GM12878 (cell line): ENCODE measurements around the gene SHB. TPM values are rescaled to one million over a fixed set of nuclear protein-coding genes. Genes with fewer than 3 reads are reported as not detected.

Experiments
- EZH2 ChIP-seq: IDR thresholded peaks from 2 replicates; pipeline ENCODE4 v1.6.1; 2012; ENCODE audit warnings: low read depth, mild to moderate bottlenecking, control low read depth, inconsistent platforms, low read length, borderline replicate concordance; ENCODE audit not compliant: control insufficient read depth
- IKZF2 ChIP-seq, 2 experiments: fragments of 450-650 bp; IDR thresholded peaks; 2 replicates each; pipeline ENCODE4 v1.6.1; 2017; ENCODE audit warnings: mild to moderate bottlenecking in 2 of 2, moderate library complexity in 2 of 2
- KAT2A ChIP-seq: conservative IDR thresholded peaks from 2 replicates; pipeline ENCODE4 v1.6.1; 2011; ENCODE audit warnings: low read depth, low read length; ENCODE audit not compliant: control insufficient read depth
- KLF5 ChIP-seq: fragments of 450-650 bp; IDR thresholded peaks from 2 replicates; pipeline ENCODE4 v1.6.1; 2014; ENCODE audit warnings: mild to moderate bottlenecking; ENCODE audit not compliant: partially characterized antibody
- MAX ChIP-seq: IDR thresholded peaks from 2 replicates; pipeline ENCODE4 v1.6.1; 2012; ENCODE audit warnings: low read depth, low read length, improper control_type of control experiment
- NFIC ChIP-seq: IDR thresholded peaks from 2 replicates; pipeline ENCODE4 v1.6.1; 2012; ENCODE audit warnings: low read depth, mild to moderate bottlenecking, inconsistent platforms, low read length, moderate library complexity
- NR2C2 ChIP-seq: IDR thresholded peaks from 2 replicates; pipeline ENCODE4 v1.6.1; 2011; ENCODE audit warnings: borderline replicate concordance, low read depth; ENCODE audit not compliant: control insufficient read depth, insufficient read length
- PBX3 ChIP-seq: IDR thresholded peaks from 2 replicates; pipeline ENCODE4 v1.6.1; 2011; ENCODE audit warnings: mild to moderate bottlenecking, low read depth, low read length, moderate library complexity; ENCODE audit not compliant: insufficient replicate concordance
- RAD21 ChIP-seq: IDR thresholded peaks from 2 replicates; pipeline ENCODE4 v1.6.1; 2011; ENCODE audit warnings: mild to moderate bottlenecking, low read depth, low read length, moderate library complexity; ENCODE audit not compliant: insufficient read depth
- RELB ChIP-seq: fragments of 450-650 bp; IDR thresholded peaks from 2 replicates; pipeline ENCODE4 v1.6.1; 2017; ENCODE audit warnings: low read depth, mild to moderate bottlenecking, moderate library complexity
- RFX5 ChIP-seq: IDR thresholded peaks from 2 replicates; pipeline ENCODE4 v1.6.1; 2011; ENCODE audit warnings: low read depth, low read length, improper control_type of control experiment
- RUNX3 ChIP-seq: IDR thresholded peaks from 2 replicates; pipeline ENCODE4 v1.6.1; 2012; ENCODE audit warnings: low read length, inconsistent platforms
- SIX5 ChIP-seq: IDR thresholded peaks from 2 replicates; pipeline ENCODE4 v1.6.1; 2011; ENCODE audit warnings: mild to moderate bottlenecking, low read depth, low read length, moderate library complexity; ENCODE audit not compliant: severe bottlenecking
- SKIL ChIP-seq: fragments of 450-650 bp; IDR thresholded peaks from 2 replicates; pipeline ENCODE4 v1.6.1; 2017; ENCODE audit warnings: mild to moderate bottlenecking, low read depth, inconsistent platforms; ENCODE audit not compliant: poor library complexity, severe bottlenecking
- SMARCA5 ChIP-seq: fragments of 450-650 bp; IDR thresholded peaks from 2 replicates; pipeline ENCODE4 v1.6.1; 2017; ENCODE audit warnings: mild to moderate bottlenecking
- STAT1 ChIP-seq: fragments of 450-650 bp; conservative IDR thresholded peaks from 2 replicates; pipeline ENCODE4 v1.6.1; 2014; ENCODE audit warnings: antibody characterized with exemption, mild to moderate bottlenecking
- STAT3 ChIP-seq: IDR thresholded peaks from 2 replicates; pipeline ENCODE4 v1.6.1; 2011; ENCODE audit warnings: low read depth, low read length, improper control_type of control experiment
- SUZ12 ChIP-seq: fragments of 200-600 bp; sonication (generic); IDR thresholded peaks from one replicate; pipeline ENCODE4 v1.6.1; 2018; ENCODE audit warnings: antibody characterized with exemption, mild to moderate bottlenecking; ENCODE audit not compliant: unreplicated experiment
- TCF12 ChIP-seq: IDR thresholded peaks from 2 replicates; pipeline ENCODE4 v1.6.1; 2011; ENCODE audit warnings: low read depth, mild to moderate bottlenecking, low read length
- ZBTB4 ChIP-seq: fragments of 450-650 bp; formaldehyde crosslinking; IDR thresholded peaks from 2 replicates; pipeline ENCODE4 v1.4.0; 2022; ENCODE audit warnings: mild to moderate bottlenecking, moderate library complexity
- ZNF24 ChIP-seq: fragments of 450-650 bp; IDR thresholded peaks from 2 replicates; pipeline ENCODE4 v1.6.1; 2017; ENCODE audit warnings: antibody characterized with exemption, mild to moderate bottlenecking
- ZNF274 ChIP-seq: IDR thresholded peaks from one replicate; pipeline ENCODE4 v1.8.0; 2011; ENCODE audit not compliant: insufficient read length, insufficient read depth
- polyA plus RNA-seq, 11 experiments: library from polyadenylated mRNA; depleted of rRNA in 4 of 11; unstranded in 6 of 11; stranded (reverse) in 5 of 11; fragments of >200 nt; fragmentation: Nextera tagmentation in 4 of 11; fragmentation: Illumina TruSeq in 1 of 11; extraction: Ambion mirVana in 4 of 11; extraction: Trizol in 1 of 11; gene quantifications; 1 replicate in 1 of 11; 2 replicates in 10 of 11; pipeline versions ENCODE4 v1.2.1 to v1.2.3, GENCODE V29; 2011 to 2016; ENCODE audit warnings: inconsistent platforms in 2 of 11, missing spikeins in 2 of 11, low read depth in 1 of 11
- total RNA-seq, 4 experiments: library from RNA; depleted of rRNA in 3 of 4; stranded (reverse); fragments of >200 nt in 3 of 4; fragmentation: Illumina TruSeq in 1 of 4; extraction: Trizol in 1 of 4; gene quantifications; 2 replicates each; pipeline versions ENCODE4 v1.2.1 to v1.2.3, GENCODE V29; 2013 to 2021

SHB gene
- total and polyA plus RNA-seq, 10 of the 15 experiments (the other 5 are each of a cell fraction or from before 2014, with no cell fraction given), result 0.29 to 6.2 (median 1.3) TPM

GRCh38 chr9:38107405-38107804 lies 38.4 kb upstream of the SHB start (continued):
- TF ChIP-seq RUNX3 (peak; percentile 23; the same call in 1 of the 2 replicates), STAT1 (no peak), IKZF2 (IDR thresholded peaks at IDR 0.05) (peak in 1 of 2 experiments; percentile 71; a peak in 1 of 4 replicates), MAX (no peak), RFX5 (no peak), ZBTB4 (no peak), STAT3 (no peak), KLF5 (no peak), KAT2A (no peak), NR2C2 (no peak), NFIC (no peak), RELB (peak; percentile 55; the same call in 1 of the 2 replicates), RAD21 (no peak), PBX3 (no peak), SKIL (no peak), TCF12 (no peak), ZNF24 (0 out of 2 replicates have a peak, but pooled peaks have one; percentile 14), SUZ12 (no peak), SMARCA5 (no peak), ZNF274 (no peak), EZH2 (no peak), SIX5 (no peak)
